CD8-positive, alpha-beta memory T cell (primary cell): ENCODE results near the gene ILDR1. TPM values are rescaled to one million over a fixed set of nuclear protein-coding genes. Genes with fewer than 3 reads are reported as not detected.
"Not testable (repeated sequence)": the region's sequence is repeated elsewhere in the genome, so short reads cannot be mapped to it uniquely, and the experiment has no call there.

Source experiments
- CTCF ChIA-PET: fragments of 350-600 bp; sonication (Branson Sonifier 250); formaldehyde crosslinking; loops from one replicate; lab custom pipeline; 2021; ENCODE audit warnings: antibody characterized with exemption; lab: Charles Lee
- POLR2A ChIA-PET: fragments of 350-600 bp; sonication (Branson Sonifier 250); formaldehyde crosslinking; loops from one replicate; lab custom pipeline; 2021; ENCODE audit warnings: antibody characterized with exemption; lab: Charles Lee
- DNase-seq, 5 donors: peaks; one replicate each; pipeline versions ENCODE4 v3.0.0 to v3.0.0-alpha.2; 2020 to 2022; ENCODE audit warnings: mixed read lengths in 1 of 5
- H3K27ac ChIP-seq: one replicate; pipeline ENCODE4 v1.7.0; 2013; ENCODE audit warnings: low read depth, mild to moderate bottlenecking, low read length, moderate library complexity
- H3K27me3 ChIP-seq: 2 replicates; pipeline ENCODE4 v1.7.0; 2013; ENCODE audit warnings: low read length, mild to moderate bottlenecking; ENCODE audit not compliant: insufficient read depth, poor library complexity, severe bottlenecking
- H3K36me3 ChIP-seq: 2 replicates; pipeline ENCODE4 v1.7.0; 2013; ENCODE audit warnings: mild to moderate bottlenecking, low read length, moderate library complexity; ENCODE audit not compliant: insufficient read depth
- H3K4me1 ChIP-seq: 2 replicates; pipeline ENCODE4 v1.7.0; 2013; ENCODE audit warnings: mild to moderate bottlenecking, low read length, moderate library complexity; ENCODE audit not compliant: insufficient read depth
- H3K4me3 ChIP-seq: 2 replicates; pipeline ENCODE4 v1.7.0; 2013; ENCODE audit warnings: mild to moderate bottlenecking, low read length
- H3K9me3 ChIP-seq: 2 replicates; pipeline ENCODE4 v1.7.0; 2013; ENCODE audit warnings: mild to moderate bottlenecking, low read length
- H3K27ac Mint-ChIP-seq, 8 donors: one replicate each; pipeline ENCODE4 v1.8.0; 2020 to 2021; ENCODE audit warnings: mixed read lengths in 8 of 8, mild to moderate bottlenecking in 6 of 8, inconsistent platforms in 3 of 8, moderate library complexity in 3 of 8
- H3K27me3 Mint-ChIP-seq, 2 donors: one replicate each; pipeline ENCODE4 v1.8.0; 2020 to 2021; ENCODE audit warnings: mixed read lengths in 2 of 2, mild to moderate bottlenecking in 1 of 2, moderate library complexity in 1 of 2
- H3K36me3 Mint-ChIP-seq, 3 donors: one replicate each; pipeline ENCODE4 v1.8.0; 2020 to 2021; ENCODE audit warnings: mixed read lengths in 3 of 3, inconsistent platforms in 1 of 3, mild to moderate bottlenecking in 1 of 3
- H3K4me1 Mint-ChIP-seq, 3 donors: one replicate each; pipeline ENCODE4 v1.8.0; 2020 to 2021; ENCODE audit warnings: mixed read lengths in 3 of 3, inconsistent platforms in 1 of 3, mild to moderate bottlenecking in 1 of 3
- H3K4me3 Mint-ChIP-seq, 7 donors: one replicate each; pipeline ENCODE4 v1.8.0; 2020 to 2021; ENCODE audit warnings: mixed read lengths in 7 of 7, mild to moderate bottlenecking in 6 of 7, moderate library complexity in 4 of 7, inconsistent platforms in 2 of 7
- H3K9me3 Mint-ChIP-seq, 5 donors: one replicate each; pipeline ENCODE4 v1.8.0; 2020 to 2022; ENCODE audit warnings: mixed read lengths in 5 of 5, mild to moderate bottlenecking in 3 of 5, moderate library complexity in 2 of 5, inconsistent platforms in 1 of 5
- polyA plus RNA-seq: library from polyadenylated mRNA; unstranded; fragments of 300-500 nt; fragmentation: Illumina TruSeq; gene quantifications from one replicate; pipeline ENCODE4 v1.2.3, GENCODE V29; 2021
- total RNA-seq, 2 experiments: library from RNA; stranded (reverse); gene quantifications; one replicate each; pipeline ENCODE4 v1.2.3, GENCODE V29; 2021

ILDR1 gene
- total and polyA plus RNA-seq, 3 experiments from 2014 or later = not detected

DNA sequence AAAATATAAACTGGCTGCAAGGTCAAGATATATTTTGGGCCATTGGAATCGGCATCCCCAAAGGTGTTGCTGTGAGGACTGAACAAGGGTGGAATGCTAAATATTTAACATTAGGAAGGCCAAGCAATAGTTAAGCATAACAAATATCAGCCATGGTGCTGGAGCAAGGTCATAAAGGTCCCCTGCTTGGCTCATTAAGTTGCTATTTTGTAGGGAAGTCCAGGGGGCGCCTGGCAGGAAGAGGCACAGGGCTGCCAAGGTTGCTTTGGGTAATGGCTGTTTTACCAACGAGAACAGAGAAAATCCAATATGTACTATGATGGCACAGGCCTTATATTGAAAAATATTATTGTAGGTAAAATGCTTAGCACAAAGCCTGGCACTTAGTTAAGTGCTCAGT lies 65.7 kb downstream of the ILDR1 start:
- H3K27me3 ChIP-seq = no peaks in the 10 kb centered on the region
- no peak overlapping the region for H3K4me3 ChIP-seq
- H3K27ac Mint-ChIP-seq = no peak overlapping the region
- no peaks in the 10 kb centered on the region for H3K4me1 ChIP-seq
- no peak for DNase-seq
- H3K36me3 ChIP-seq = no peaks in the 10 kb centered on the region
- ChIA-PET POLR2A (no interaction called here), CTCF (no interaction called here)
- H3K27ac ChIP-seq = no peak overlapping the region
- peaks cover 0 to 27% (median 4%) of the 10 kb centered on the region in 3 donors for H3K36me3 Mint-ChIP-seq
- no peaks in the 10 kb centered on the region for H3K9me3 ChIP-seq
- H3K9me3 Mint-ChIP-seq = peaks cover 6 to 15% (median 13%) of the 10 kb centered on the region in 5 donors
- H3K4me1 Mint-ChIP-seq = no peaks in the 10 kb centered on the region
- H3K4me3 Mint-ChIP-seq = no peak overlapping the region
- H3K27me3 Mint-ChIP-seq = no peaks in the 10 kb centered on the region

DNA sequence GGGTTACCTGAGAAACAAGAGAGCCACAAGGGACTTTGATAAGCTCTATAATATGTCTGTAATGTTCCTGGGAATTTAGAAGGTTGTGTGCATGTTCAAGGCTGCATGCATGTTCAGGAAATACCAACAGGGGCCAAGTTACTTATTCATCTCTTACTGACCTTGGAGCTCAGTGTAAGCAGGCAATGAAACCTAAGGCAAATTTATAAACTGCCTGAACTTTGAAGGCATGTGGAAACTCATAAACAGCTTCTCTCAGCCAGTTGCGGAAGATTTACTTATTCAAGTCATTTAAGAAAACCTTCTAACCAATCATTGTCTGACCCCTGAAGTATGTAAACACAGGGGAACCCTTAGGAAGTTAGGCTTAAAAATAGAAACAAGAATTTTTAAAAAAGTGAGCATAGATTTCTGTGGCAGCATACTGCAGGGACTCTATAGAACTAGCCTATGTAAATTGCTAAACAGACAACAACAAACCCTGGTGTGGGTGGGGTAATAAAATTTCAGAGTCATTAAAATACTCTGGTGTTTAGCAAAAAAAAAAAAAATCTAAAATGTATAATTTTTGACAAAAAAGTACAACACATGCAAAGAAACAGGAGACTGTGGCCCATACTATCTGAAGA lies 70.6 kb downstream of the ILDR1 start:
- Histone ChIP-seq H3K27ac (no peak overlapping the region), H3K27me3 (no peaks in the 10 kb centered on the region), H3K4me3 (no peak overlapping the region), H3K36me3 (no peaks in the 10 kb centered on the region), H3K4me1 (no peaks in the 10 kb centered on the region), H3K9me3 (no peaks in the 10 kb centered on the region)
- DNase-seq = no peak
- no peak overlapping the region for H3K4me3 Mint-ChIP-seq
- H3K9me3 Mint-ChIP-seq = peaks cover 12 to 23% (median 17%) of the 10 kb centered on the region in 5 donors
- H3K4me1 Mint-ChIP-seq = no peaks in the 10 kb centered on the region
- no peak overlapping the region for H3K27ac Mint-ChIP-seq
- ChIA-PET POLR2A (no interaction called here), CTCF (no interaction called here)
- no peaks in the 10 kb centered on the region for H3K27me3 Mint-ChIP-seq
- H3K36me3 Mint-ChIP-seq = peaks cover 0 to 28% (median 3%) of the 10 kb centered on the region in 3 donors

DNA sequence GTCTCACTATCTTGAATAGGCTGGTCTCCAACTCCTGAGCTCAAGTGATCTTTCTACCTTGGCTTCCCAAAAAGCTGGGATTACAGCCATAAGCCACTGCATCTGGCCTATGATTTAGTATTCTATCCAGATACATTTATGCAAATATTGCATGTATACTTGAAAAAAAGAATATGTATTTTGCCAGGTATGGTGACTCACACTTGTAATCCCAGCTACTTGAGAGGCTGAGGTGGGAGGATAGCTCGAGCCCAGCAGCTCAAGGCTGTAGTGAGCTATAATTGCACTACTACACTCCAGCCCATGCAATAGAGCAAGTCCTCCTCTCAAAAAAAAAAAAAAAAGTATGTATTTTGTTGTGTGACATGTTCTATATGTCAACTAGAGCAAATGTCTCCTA lies 73.4 kb downstream of the ILDR1 start:
- no peaks in the 10 kb centered on the region for H3K36me3 ChIP-seq
- Mint-ChIP-seq H3K36me3 (peaks cover 0 to 22% (median 3%) of the 10 kb centered on the region in 3 donors), H3K4me3 (no peak overlapping the region), H3K27me3 (no peaks in the 10 kb centered on the region), H3K27ac (no peak overlapping the region), H3K9me3 (peaks cover 12 to 23% (median 16%) of the 10 kb centered on the region in 5 donors), H3K4me1 (no peaks in the 10 kb centered on the region)
- H3K27me3 ChIP-seq = no peaks in the 10 kb centered on the region
- ChIA-PET CTCF (no interaction called here), POLR2A (no interaction called here)
- H3K27ac ChIP-seq = no peak overlapping the region
- H3K4me3 ChIP-seq = no peak overlapping the region
- no peaks in the 10 kb centered on the region for H3K4me1 ChIP-seq
- no peaks in the 10 kb centered on the region for H3K9me3 ChIP-seq
- no peak for DNase-seq

DNA sequence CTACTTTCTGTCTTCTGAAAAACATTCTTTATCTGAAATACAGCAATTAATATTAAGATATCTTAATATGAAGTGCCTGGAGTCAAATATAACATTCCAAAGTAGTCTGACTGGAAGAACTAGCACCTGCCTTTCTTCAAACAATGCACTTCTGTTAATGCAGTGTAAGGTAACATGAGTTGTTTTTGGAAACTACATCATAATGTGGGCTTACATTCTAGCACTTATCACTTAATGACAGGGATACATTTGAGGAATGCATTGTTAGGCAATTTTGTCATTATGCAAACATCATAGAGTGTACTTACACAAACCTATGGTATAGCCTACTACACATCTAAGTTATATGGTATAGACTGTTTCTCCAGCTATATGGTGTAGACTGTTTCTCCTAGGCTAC lies 78.6 kb downstream of the ILDR1 start:
- ChIA-PET POLR2A (interaction anchor here (0.6 kb wide), 1 partner anchor 364 kb away, joined by 8 read pairs; no protein-coding TSS in a partner anchor), CTCF (no interaction called here)
- Histone ChIP-seq H3K36me3 (no peaks in the 10 kb centered on the region), H3K4me3 (no peak overlapping the region), H3K27ac (no peak overlapping the region), H3K9me3 (no peaks in the 10 kb centered on the region), H3K4me1 (no peaks in the 10 kb centered on the region), H3K27me3 (no peaks in the 10 kb centered on the region)
- H3K9me3 Mint-ChIP-seq = no peaks in the 10 kb centered on the region
- DNase-seq = no peak
- H3K27me3 Mint-ChIP-seq = no peaks in the 10 kb centered on the region
- H3K27ac Mint-ChIP-seq = no peak overlapping the region
- no peaks in the 10 kb centered on the region for H3K4me1 Mint-ChIP-seq
- H3K4me3 Mint-ChIP-seq = no peak overlapping the region
- H3K36me3 Mint-ChIP-seq = peaks cover 11 to 15% (median 11%) of the 10 kb centered on the region in 3 donors

DNA sequence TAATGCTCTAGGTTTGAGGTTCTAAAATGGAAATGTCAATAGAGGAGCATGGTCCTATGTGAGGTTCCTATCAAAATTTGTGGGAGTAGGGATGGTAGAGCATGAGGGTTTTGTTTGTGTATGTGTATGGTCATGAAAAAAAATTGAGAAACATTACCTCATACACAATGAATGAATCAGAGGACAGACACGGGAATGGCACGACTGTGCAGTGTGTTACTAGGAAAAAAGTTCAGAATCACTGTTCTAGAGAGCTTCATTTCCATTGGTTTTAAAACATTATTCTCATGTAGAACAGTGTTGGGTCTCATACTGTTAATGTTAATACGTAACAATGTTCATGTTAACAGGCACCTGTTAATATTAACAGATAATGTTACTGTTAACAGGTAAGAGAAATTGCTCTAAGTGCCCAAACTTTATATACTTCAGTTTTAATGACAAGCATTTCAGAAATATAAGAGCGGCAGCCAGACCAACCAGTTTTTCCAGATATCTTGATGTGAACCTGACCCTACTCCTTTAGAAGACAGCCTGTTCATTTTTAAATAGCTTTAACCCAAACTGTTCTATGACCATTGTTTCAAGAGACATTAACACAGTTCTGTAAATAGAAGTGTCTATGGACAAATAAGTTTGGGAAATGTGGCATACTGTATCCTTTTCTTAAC lies 79.8 kb downstream of the ILDR1 start:
- Mint-ChIP-seq H3K36me3 (peaks cover 11 to 16% (median 12%) of the 10 kb centered on the region in 3 donors), H3K27me3 (no peaks in the 10 kb centered on the region), H3K27ac (no peak overlapping the region), H3K4me3 (no peak overlapping the region), H3K9me3 (no peaks in the 10 kb centered on the region), H3K4me1 (no peaks in the 10 kb centered on the region)
- ChIA-PET CTCF (no interaction called here), POLR2A (no interaction called here)
- Histone ChIP-seq H3K4me1 (no peaks in the 10 kb centered on the region), H3K27me3 (no peaks in the 10 kb centered on the region), H3K36me3 (no peaks in the 10 kb centered on the region), H3K4me3 (no peak overlapping the region), H3K27ac (no peak overlapping the region), H3K9me3 (no peaks in the 10 kb centered on the region)
- DNase-seq = no peak

DNA sequence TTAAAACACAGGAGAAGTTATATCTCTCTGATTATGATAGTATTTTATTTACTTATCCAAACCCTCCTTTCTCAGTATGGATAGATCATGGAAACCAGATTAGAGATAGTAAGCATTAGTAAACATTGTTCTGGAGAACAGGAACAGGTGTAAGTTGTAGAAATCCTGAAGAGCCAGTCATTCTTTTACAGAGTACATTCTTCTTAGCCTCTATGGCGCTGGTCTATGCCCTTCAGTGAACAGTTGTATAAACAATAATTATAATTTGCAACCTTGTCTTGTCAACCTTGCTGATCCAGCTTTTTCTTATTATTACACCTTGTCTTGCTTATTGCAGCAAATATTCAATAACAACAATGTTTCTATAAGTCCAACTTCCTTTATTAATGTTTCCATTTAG lies 80.5 kb downstream of the ILDR1 start:
- H3K27me3 Mint-ChIP-seq = no peaks in the 10 kb centered on the region

DNA sequence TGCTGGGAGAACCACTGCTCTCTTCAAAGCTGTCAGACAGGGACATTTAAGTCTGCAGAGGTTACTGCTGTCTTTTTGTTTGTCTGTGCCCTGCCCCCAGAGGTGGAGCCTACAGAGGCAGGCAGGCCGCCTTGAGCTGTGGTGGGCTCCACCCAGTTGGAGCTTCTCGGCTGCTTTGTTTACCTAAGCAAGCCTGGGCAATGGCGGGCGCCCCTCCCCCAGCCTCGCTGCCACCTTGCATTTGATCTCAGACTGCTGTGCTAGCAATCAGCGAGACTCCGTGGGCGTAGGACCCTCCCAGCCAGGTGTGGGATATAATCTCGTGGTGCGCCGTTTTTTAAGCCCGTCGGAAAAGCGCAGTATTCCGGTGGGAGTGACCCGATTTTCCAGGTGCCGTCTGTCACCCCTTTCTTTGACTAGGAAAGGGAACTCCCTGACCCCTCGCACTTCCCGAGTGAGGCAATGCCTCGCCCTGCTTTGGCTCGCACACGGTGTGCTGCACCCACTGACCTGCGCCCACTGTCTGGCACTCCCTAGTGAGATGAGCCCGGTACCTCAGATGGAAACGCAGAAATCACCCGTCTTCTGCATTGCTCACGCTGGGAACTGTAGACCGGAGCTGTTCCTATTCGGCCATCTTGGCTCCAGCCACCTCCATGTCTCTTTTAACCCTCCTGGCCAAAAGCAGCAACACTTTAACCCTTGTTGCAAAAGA lies 83.7 kb downstream of the ILDR1 start:
- H3K4me3 Mint-ChIP-seq, H3K9me3 ChIP-seq, H3K4me3 ChIP-seq, H3K27ac ChIP-seq, H3K4me1 ChIP-seq, H3K9me3 Mint-ChIP-seq, H3K36me3 ChIP-seq, H3K27me3 Mint-ChIP-seq, H3K27me3 ChIP-seq, POLR2A ChIA-PET, CTCF ChIA-PET, DNase-seq, H3K27ac Mint-ChIP-seq, H3K4me1 Mint-ChIP-seq: not testable (repeated sequence)
- H3K36me3 Mint-ChIP-seq = peaks cover 11 to 19% (median 14%) of the 10 kb centered on the region in 3 donors

More for the DNA sequence above, 80.5 kb downstream of the ILDR1 start:
- ChIA-PET POLR2A (no interaction called here), CTCF (no interaction called here)
- Histone ChIP-seq H3K4me1 (no peaks in the 10 kb centered on the region), H3K27me3 (no peaks in the 10 kb centered on the region), H3K27ac (no peak overlapping the region), H3K9me3 (no peaks in the 10 kb centered on the region), H3K36me3 (no peaks in the 10 kb centered on the region), H3K4me3 (no peak overlapping the region)
- DNase-seq = no peak
- Mint-ChIP-seq H3K27ac (no peak overlapping the region), H3K4me1 (no peaks in the 10 kb centered on the region), H3K36me3 (peaks cover 11 to 16% (median 12%) of the 10 kb centered on the region in 3 donors), H3K9me3 (no peaks in the 10 kb centered on the region), H3K4me3 (no peak overlapping the region)
